Lower lobe of right lung (tissue), 2 donors: Measurements from ENCODE around the gene PACS2. TPM values are rescaled to one million over a fixed set of nuclear protein-coding genes. Genes with fewer than 3 reads are reported as not detected.

Source experiments
- ATAC-seq, 2 donors: fragments of 200-7000 bp; cut with Tn5 transposase; one replicate each; pipeline ENCODE4 v1.9.1; 2020 to 2022; ENCODE audit warnings: mild to moderate bottlenecking in 2 of 2, moderate library complexity in 2 of 2
- DNase-seq: peaks from one replicate; pipeline ENCODE4 v3.0.0-alpha.2; 2020
- H3K27ac ChIP-seq: fragments of 200-600 bp; one replicate; pipeline ENCODE4 v1.8.0; 2022
- H3K27me3 ChIP-seq: fragments of 200-600 bp; one replicate; pipeline ENCODE4 v1.8.0; 2022; ENCODE audit warnings: low read depth
- H3K36me3 ChIP-seq: fragments of 200-600 bp; one replicate; pipeline ENCODE4 v1.8.0; 2022; ENCODE audit warnings: mild to moderate bottlenecking
- H3K4me1 ChIP-seq: fragments of 200-600 bp; one replicate; pipeline ENCODE4 v1.8.0; 2022
- H3K4me3 ChIP-seq: fragments of 200-600 bp; one replicate; pipeline ENCODE4 v1.8.0; 2022; ENCODE audit warnings: mild to moderate bottlenecking
- H3K9me3 ChIP-seq: fragments of 200-600 bp; one replicate; pipeline ENCODE4 v1.8.0; 2022
- CTCF ChIP-seq: fragments of 200-600 bp; IDR thresholded peaks from one replicate; pipeline ENCODE4 v1.8.0; 2022; ENCODE audit warnings: antibody characterized with exemption, mild to moderate bottlenecking
- intact Hi-C: fragments of 100-400 bp; cut with DNase I; formaldehyde crosslinking; loops from one replicate; pipeline ENCODE4 v1.11.0; 2022
- total RNA-seq: library from RNA; stranded (reverse); fragmentation: NEBNext Ultra II Directional; extraction: Animal tissue kit (Norgen Biotek cat#: 25700); gene quantifications from one replicate; pipeline ENCODE4 v1.2.1, GENCODE V29; 2021
- donor health status: DM: no; HTN: yes; CAD: no; lungs with severe emphysema.

PACS2 gene
- total RNA-seq, 1 donor from 2014 or later: 79.7 TPM

GRCh38 chr14:105409364-105409763 lies 94.8 kb downstream of the PACS2 start:
- no peak overlapping the region for H3K27ac ChIP-seq
- intact Hi-C loops: no loop called here
- no peak for TF ChIP-seq CTCF
- DNase-seq (peak; percentile 45), ATAC-seq (no peak)
- H3K4me1 ChIP-seq: peaks cover 11% of the 10 kb centered on the region
- H3K27me3 ChIP-seq: peaks cover 22% of the 10 kb centered on the region
- H3K36me3 ChIP-seq: no peaks in the 10 kb centered on the region
- H3K4me3 ChIP-seq: no peak overlapping the region
- H3K9me3 ChIP-seq: no peaks in the 10 kb centered on the region

GRCh38 chr14:105410642-105411016 lies 96.1 kb downstream of the PACS2 start:
- H3K27ac ChIP-seq: no peak overlapping the region
- peaks cover 18% of the 10 kb centered on the region for H3K4me1 ChIP-seq
- peak overlapping the region; percentile 43 for H3K4me3 ChIP-seq
- DNase-seq: no peak
- H3K36me3 ChIP-seq: no peaks in the 10 kb centered on the region
- TF ChIP-seq CTCF: no peak
- no peaks in the 10 kb centered on the region for H3K9me3 ChIP-seq
- H3K27me3 ChIP-seq: peaks cover 22% of the 10 kb centered on the region
- no peak for ATAC-seq
- intact Hi-C loops: no loop called here

GRCh38 chr14:105411017-105411941 lies 96.7 kb downstream of the PACS2 start:
- DNase-seq: peak; percentile 62
- no peaks in the 10 kb centered on the region for H3K36me3 ChIP-seq
- H3K4me3 ChIP-seq: peak overlapping the region; percentile 43
- peak; percentile 77 to 83 for ATAC-seq
- peaks cover 18% of the 10 kb centered on the region for H3K4me1 ChIP-seq
- H3K27ac ChIP-seq: no peak overlapping the region
- H3K9me3 ChIP-seq: no peaks in the 10 kb centered on the region
- TF ChIP-seq CTCF: no peak
- H3K27me3 ChIP-seq: peaks cover 22% of the 10 kb centered on the region
- intact Hi-C loops: no loop called here

GRCh38 chr14:105411985-105412770 lies 97.6 kb downstream of the PACS2 start:
- DNase-seq (no peak), ATAC-seq (no peak)
- no peaks in the 10 kb centered on the region for H3K9me3 ChIP-seq
- no peak overlapping the region for H3K27ac ChIP-seq
- H3K4me1 ChIP-seq: peaks cover 18% of the 10 kb centered on the region
- no peak overlapping the region for H3K4me3 ChIP-seq
- intact Hi-C loops: no loop called here
- peaks cover 22% of the 10 kb centered on the region for H3K27me3 ChIP-seq
- H3K36me3 ChIP-seq: no peaks in the 10 kb centered on the region
- no peak for TF ChIP-seq CTCF

- no peak for DNase-seq
- intact Hi-C loops: no loop called here
- Histone ChIP-seq H3K4me3 (no peak overlapping the region), H3K36me3 (no peaks in the 10 kb centered on the region), H3K27ac (no peak overlapping the region), H3K4me1 (peaks cover 18% of the 10 kb centered on the region), H3K9me3 (no peaks in the 10 kb centered on the region), H3K27me3 (peaks cover 22% of the 10 kb centered on the region)
- ATAC-seq: no peak
- TF ChIP-seq CTCF: no peak
Measured at GRCh38 chr14:105412771-105413543, 98.4 kb downstream of the PACS2 start.
